ENCODE data around the gene TELO2.

GRCh38 chr16:1548233-1548632, 55.1 kb downstream of the TELO2 start:
- TF ChIP-seq GATA2 (IDR thresholded peaks at IDR 0.05; ENCODE audit: insufficient read depth, insufficient read length, low read depth, low read length), result no peak
- peak; percentile 25 for TF ChIP-seq POLR2A (IDR thresholded peaks at IDR 0.05; ENCODE audit: low read depth, low read length)
- no peak for TF ChIP-seq CTCF (IDR thresholded peaks at IDR 0.05; ENCODE audit: extremely low read depth in 1 of 2, insufficient read depth in 1 of 2, low read depth in 1 of 2, low read length in 2 of 2)
- TF ChIP-seq FOS (IDR thresholded peaks at IDR 0.05; ENCODE audit: borderline replicate concordance, insufficient read depth, low read length), result peak; percentile 36
- no peak for TF ChIP-seq EZH2 (IDR thresholded peaks at IDR 0.05; ENCODE audit: borderline replicate concordance, low read depth, low read length, severe bottlenecking)
- peak; percentile 62 for TF ChIP-seq POLR2AphosphoS5 (IDR thresholded peaks at IDR 0.05; ENCODE audit: insufficient read depth, low read depth, low read length)
- TF ChIP-seq MYC (IDR thresholded peaks at IDR 0.05; ENCODE audit: low read depth, low read length), result no peak
- TF ChIP-seq MAX (IDR thresholded peaks at IDR 0.05; ENCODE audit: insufficient read depth, insufficient read length), result no peak
- no peak for TF ChIP-seq JUN (IDR thresholded peaks at IDR 0.05; ENCODE audit: borderline replicate concordance, insufficient read depth, insufficient read length, low read depth)

All from endothelial cell of umbilical vein (primary cell).